ENCODE data around the gene PRPSAP1. TPM values are rescaled to one million over a fixed set of nuclear protein-coding genes. Genes with fewer than 3 reads are reported as not detected.
"Not testable (repeated sequence)": the region's sequence is repeated elsewhere in the genome, so short reads cannot be mapped to it uniquely, and the experiment has no call there.

The PRPSAP1 gene
- total RNA-seq, 1 experiment from 2014 or later: 38.4 TPM

- Histone ChIP-seq H3K4ac (ENCODE audit: low read depth, low read length) (no peak overlapping the region), H3K79me1 (ENCODE audit: insufficient read depth, low read depth, low read length, poor library complexity, severe bottlenecking) (no peaks in the 10 kb centered on the region), H4K20me1 (ENCODE audit: control insufficient read depth, insufficient read depth, insufficient read length) (no peaks in the 10 kb centered on the region), H2AFZ (ENCODE audit: low read length) (no peak overlapping the region), H2BK20ac (ENCODE audit: low read depth, low read length, poor library complexity, severe bottlenecking) (no peak overlapping the region), H3K4me2 (ENCODE audit: insufficient read depth, insufficient read length, low read length) (no peak overlapping the region), H4K8ac (replicated peaks; ENCODE audit: insufficient read length, low read depth, low read length) (no peak overlapping the region), H4K91ac (ENCODE audit: insufficient read length, low read depth, low read length) (no peak overlapping the region), H3K79me2 (ENCODE audit: insufficient read depth, low read length) (no peaks in the 10 kb centered on the region), H3K27ac (ENCODE audit: insufficient read length, low read depth, low read length) (no peak overlapping the region), H3K9ac (ENCODE audit: extremely low read depth, insufficient read length, low read length) (no peak overlapping the region), H3K14ac (ENCODE audit: insufficient read depth, low read length) (no peak overlapping the region), H3K9me3 (ENCODE audit: control insufficient read depth, low read depth, low read length) (no peaks in the 10 kb centered on the region), H2BK5ac (ENCODE audit: insufficient read length, low read length) (no peak overlapping the region), H4K5ac (ENCODE audit: insufficient read length, low read depth, low read length) (no peak overlapping the region), H3K56ac (ENCODE audit: insufficient read length, low read depth, low read length) (no peak overlapping the region), H3K18ac (ENCODE audit: insufficient read length, low read depth, low read length) (no peak overlapping the region), H3K27me3 (ENCODE audit: insufficient read depth, low read length) (no peaks in the 10 kb centered on the region), H3K23me2 (ENCODE audit: insufficient read length, low read depth, low read length, poor library complexity, severe bottlenecking) (no peaks in the 10 kb centered on the region), H2BK12ac (ENCODE audit: insufficient read length, low read depth, low read length) (no peak overlapping the region), H3K23ac (ENCODE audit: insufficient read length, low read depth, low read length) (no peak overlapping the region), H3T11ph (ENCODE audit: low read length) (no peak overlapping the region), H2BK15ac (ENCODE audit: low read depth, low read length) (no peak overlapping the region), H3K4me1 (ENCODE audit: insufficient read depth, low read length) (no peaks in the 10 kb centered on the region), H2AK5ac (ENCODE audit: insufficient read length, low read length) (no peak overlapping the region), H2BK120ac (ENCODE audit: low read depth, low read length, poor library complexity, severe bottlenecking) (no peak overlapping the region)
- Mint-ChIP-seq H3K36me3 (ENCODE audit: insufficient read depth in 1 of 3, low read depth in 3 of 3) (peaks cover 4 to 17% (median 12%) of the 10 kb centered on the region in 3 experiments; a peak in 6 of 7 replicates), H3K4me1 (peaks cover 0 to 2% of the 10 kb centered on the region in 2 experiments; a peak in 1 of 4 replicates), H3K27me3 (ENCODE audit: low read depth) (no peaks in the 10 kb centered on the region), H3K27ac (no peak overlapping the region; a peak in 1 of 7 replicates), H3K4me3 (no peak overlapping the region), H3K9me3 (no peaks in the 10 kb centered on the region)
- DNase-seq: no peak
- no CpG with 5 or more reads among the region's 58 CpGs for WGBS (ENCODE audit: extremely low coverage, insufficient read length, low lambda C conversion rate)
- no peak for TF ChIP-seq CTCF (conservative IDR thresholded peaks at IDR 0.05)
Measured at GRCh38 chr17:76307299-76307965, 46.3 kb downstream of the PRPSAP1 start.

- H2BK12ac ChIP-seq (ENCODE audit: insufficient read length, low read depth, low read length); H3K4ac ChIP-seq (ENCODE audit: low read depth, low read length); H3K27me3 Mint-ChIP-seq (ENCODE audit: low read depth): not testable (repeated sequence)
Measured at GRCh38 chr17:76305135-76305454, 48.6 kb downstream of the PRPSAP1 start.

More at GRCh38 chr17:76305135-76305454, 48.6 kb downstream of the PRPSAP1 start:
- H3T11ph ChIP-seq (ENCODE audit: low read length); H3K23me2 ChIP-seq (ENCODE audit: insufficient read length, low read depth, low read length, poor library complexity, severe bottlenecking); H2AK5ac ChIP-seq (ENCODE audit: insufficient read length, low read length); H3K36me3 Mint-ChIP-seq (ENCODE audit: insufficient read depth in 1 of 3, low read depth in 3 of 3); H4K5ac ChIP-seq (ENCODE audit: insufficient read length, low read depth, low read length); H3K27me3 ChIP-seq (ENCODE audit: insufficient read depth, low read length); H3K4me1 Mint-ChIP-seq; H2BK120ac ChIP-seq (ENCODE audit: low read depth, low read length, poor library complexity, severe bottlenecking); H4K91ac ChIP-seq (ENCODE audit: insufficient read length, low read depth, low read length); H3K23ac ChIP-seq (ENCODE audit: insufficient read length, low read depth, low read length); H2BK20ac ChIP-seq (ENCODE audit: low read depth, low read length, poor library complexity, severe bottlenecking); H3K27ac ChIP-seq (ENCODE audit: insufficient read length, low read depth, low read length); H3K18ac ChIP-seq (ENCODE audit: insufficient read length, low read depth, low read length); H3K4me3 Mint-ChIP-seq; H3K79me2 ChIP-seq (ENCODE audit: insufficient read depth, low read length); H4K20me1 ChIP-seq (ENCODE audit: control insufficient read depth, insufficient read depth, insufficient read length); DNase-seq; H2AFZ ChIP-seq (ENCODE audit: low read length); H2BK15ac ChIP-seq (ENCODE audit: low read depth, low read length); H3K14ac ChIP-seq (ENCODE audit: insufficient read depth, low read length); H4K8ac ChIP-seq (replicated peaks; ENCODE audit: insufficient read length, low read depth, low read length); H3K9ac ChIP-seq (ENCODE audit: extremely low read depth, insufficient read length, low read length); H2BK5ac ChIP-seq (ENCODE audit: insufficient read length, low read length); H3K4me1 ChIP-seq (ENCODE audit: insufficient read depth, low read length); H3K79me1 ChIP-seq (ENCODE audit: insufficient read depth, low read depth, low read length, poor library complexity, severe bottlenecking); H3K56ac ChIP-seq (ENCODE audit: insufficient read length, low read depth, low read length); H3K9me3 ChIP-seq (ENCODE audit: control insufficient read depth, low read depth, low read length); H3K4me2 ChIP-seq (ENCODE audit: insufficient read depth, insufficient read length, low read length); H3K9me3 Mint-ChIP-seq; H3K27ac Mint-ChIP-seq: not testable (repeated sequence)
- WGBS (ENCODE audit: extremely low coverage, insufficient read length, low lambda C conversion rate): no CpG with 5 or more reads among the region's 3 CpGs

All from H9 (cell line).